Tibial artery (tissue), 4 donors: ENCODE results near the gene VAV2.
A peak's percentile ranks its signal among the peaks of the same experiment; 100 is the strongest.

Experiments
- DNase-seq, 2 donors: peaks; one replicate each; pipeline ENCODE4 v3.0.0-alpha.2; 2019
- H3K27ac ChIP-seq, 2 donors: fragments of 200-600 bp; sonication (generic) in 1 of 2; 1 replicate in 1 of 2; 2 replicates in 1 of 2; pipeline ENCODE4 v1.5.1; 2018 to 2019; ENCODE audit warnings: mild to moderate bottlenecking in 1 of 2
- H3K27me3 ChIP-seq, 2 donors: fragments of 200-600 bp; sonication (generic) in 1 of 2; one replicate each; pipeline versions ENCODE4 v1.5.1 to v1.6.0; 2016 to 2019
- H3K36me3 ChIP-seq, 3 donors: fragments of 200-600 bp; sonication (generic) in 2 of 3; one replicate each; pipeline ENCODE4 v1.5.1; 2016 to 2019; ENCODE audit warnings: mild to moderate bottlenecking in 2 of 3
- H3K4me1 ChIP-seq, 4 donors: fragments of 200-600 bp; sonication (generic) in 2 of 4; 1 replicate in 3 of 4; 2 replicates in 1 of 4; pipeline ENCODE4 v1.5.1; 2016 to 2019
- H3K4me3 ChIP-seq, 2 donors: fragments of 200-600 bp; sonication (generic) in 1 of 2; 1 replicate in 1 of 2; 2 replicates in 1 of 2; pipeline ENCODE4 v1.5.1; 2018 to 2019; ENCODE audit warnings: mild to moderate bottlenecking in 2 of 2
- H3K9me3 ChIP-seq, 3 donors: fragments of 200-600 bp; sonication (generic) in 1 of 3; one replicate each; pipeline ENCODE4 v1.5.1; 2016 to 2019
- CTCF ChIP-seq, 2 experiments: fragments of 200-600 bp in 1 of 2; fragments of 450-650 bp in 1 of 2; IDR thresholded peaks; one replicate each; pipeline ENCODE4 v1.5.1; 2017 to 2019; ENCODE audit warnings: antibody characterized with exemption in 2 of 2, mild to moderate bottlenecking in 1 of 2, moderate library complexity in 1 of 2
- intact Hi-C: fragments of 100-400 bp; cut with DNase I; formaldehyde crosslinking; loops from one replicate; pipeline ENCODE4 v1.15.0; 2023; ENCODE audit warnings: low total_unique reads

VAV2 gene

DNA sequence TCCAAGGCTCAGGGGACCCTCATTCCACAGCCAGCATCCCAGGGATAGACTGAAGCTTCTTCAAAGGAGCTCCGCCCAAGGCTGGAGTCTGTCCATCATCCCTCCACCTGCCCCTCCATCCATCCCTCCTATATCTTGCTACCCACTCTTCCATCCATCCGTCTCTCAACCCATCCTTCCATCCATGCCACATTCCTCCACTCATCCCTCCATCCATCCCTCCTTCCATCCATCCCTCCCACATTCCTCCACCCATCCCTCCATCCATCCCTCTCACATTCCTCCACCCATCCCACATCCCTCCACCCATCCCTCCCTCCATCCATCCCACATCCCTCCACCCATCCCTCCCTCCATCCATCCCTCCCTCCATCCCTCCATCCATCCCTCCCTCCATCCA, 5.5 kb upstream of the VAV2 start:
- Histone ChIP-seq H3K27me3 (peaks cover 0 to 19% of the 10 kb centered on the region in 2 donors), H3K4me3 (no peak overlapping the region), H3K27ac (no peak overlapping the region), H3K4me1 (peaks cover 7 to 14% (median 12%) of the 10 kb centered on the region in 4 donors), H3K9me3 (no peaks in the 10 kb centered on the region), H3K36me3 (no peaks in the 10 kb centered on the region)
- no peak for DNase-seq
- TF ChIP-seq CTCF (IDR thresholded peaks at IDR 0.05): no peak
- intact Hi-C loops: no loop called here

DNA sequence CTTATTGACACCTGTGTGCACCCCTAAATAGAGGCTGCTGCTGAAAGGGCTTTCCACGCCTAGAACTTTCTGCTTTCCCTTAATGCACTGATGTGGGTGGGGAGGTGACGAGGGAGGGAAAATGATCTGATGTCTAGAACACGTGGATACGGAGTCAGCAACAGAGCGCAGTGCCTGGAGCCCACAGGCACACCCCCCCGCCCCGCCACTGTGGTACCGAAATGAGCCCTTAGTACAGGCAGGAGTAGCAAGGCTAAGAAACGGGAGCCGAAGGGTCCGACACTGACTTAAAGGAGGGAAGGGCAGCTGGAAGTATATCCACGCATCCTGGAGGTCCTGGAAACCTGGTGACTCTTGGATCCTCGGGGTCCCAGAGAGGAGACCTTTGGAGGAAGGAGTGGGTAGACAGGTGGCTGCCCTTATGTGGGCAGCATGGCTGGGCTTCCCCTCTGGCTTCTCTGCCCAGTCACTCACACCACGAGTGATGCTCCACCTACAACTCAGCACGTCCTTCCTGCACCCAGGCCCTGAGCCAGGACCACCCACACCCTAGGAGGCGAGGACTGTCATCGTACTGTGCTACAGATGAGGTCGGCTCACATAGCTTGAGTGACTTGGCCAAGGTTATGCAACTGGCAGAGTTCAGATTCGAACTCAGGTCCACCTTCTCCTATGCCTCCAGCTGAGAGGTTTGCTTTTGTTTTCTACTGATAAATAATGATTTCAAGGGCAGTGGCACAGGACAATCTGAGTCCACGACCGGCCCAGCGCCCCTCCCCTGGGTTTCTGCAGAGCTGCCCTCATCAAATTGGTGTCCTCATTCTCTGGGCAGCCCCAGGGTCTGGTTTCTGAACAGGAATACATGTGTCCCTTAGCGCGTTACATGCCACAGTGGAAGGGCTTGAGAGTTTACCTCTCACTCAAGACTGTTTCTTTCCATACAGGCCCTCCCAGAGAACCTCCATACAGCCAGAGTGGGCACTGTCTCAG, 4.7 kb upstream of the VAV2 start:
- Histone ChIP-seq H3K27me3 (peaks cover 0 to 18% of the 10 kb centered on the region in 2 donors), H3K4me3 (no peak overlapping the region), H3K9me3 (no peaks in the 10 kb centered on the region), H3K36me3 (no peaks in the 10 kb centered on the region), H3K4me1 (peaks cover 7 to 15% (median 13%) of the 10 kb centered on the region in 4 donors), H3K27ac (no peak overlapping the region)
- no peak for TF ChIP-seq CTCF (IDR thresholded peaks at IDR 0.05)
- no peak for DNase-seq
- intact Hi-C loops: no loop called here

DNA sequence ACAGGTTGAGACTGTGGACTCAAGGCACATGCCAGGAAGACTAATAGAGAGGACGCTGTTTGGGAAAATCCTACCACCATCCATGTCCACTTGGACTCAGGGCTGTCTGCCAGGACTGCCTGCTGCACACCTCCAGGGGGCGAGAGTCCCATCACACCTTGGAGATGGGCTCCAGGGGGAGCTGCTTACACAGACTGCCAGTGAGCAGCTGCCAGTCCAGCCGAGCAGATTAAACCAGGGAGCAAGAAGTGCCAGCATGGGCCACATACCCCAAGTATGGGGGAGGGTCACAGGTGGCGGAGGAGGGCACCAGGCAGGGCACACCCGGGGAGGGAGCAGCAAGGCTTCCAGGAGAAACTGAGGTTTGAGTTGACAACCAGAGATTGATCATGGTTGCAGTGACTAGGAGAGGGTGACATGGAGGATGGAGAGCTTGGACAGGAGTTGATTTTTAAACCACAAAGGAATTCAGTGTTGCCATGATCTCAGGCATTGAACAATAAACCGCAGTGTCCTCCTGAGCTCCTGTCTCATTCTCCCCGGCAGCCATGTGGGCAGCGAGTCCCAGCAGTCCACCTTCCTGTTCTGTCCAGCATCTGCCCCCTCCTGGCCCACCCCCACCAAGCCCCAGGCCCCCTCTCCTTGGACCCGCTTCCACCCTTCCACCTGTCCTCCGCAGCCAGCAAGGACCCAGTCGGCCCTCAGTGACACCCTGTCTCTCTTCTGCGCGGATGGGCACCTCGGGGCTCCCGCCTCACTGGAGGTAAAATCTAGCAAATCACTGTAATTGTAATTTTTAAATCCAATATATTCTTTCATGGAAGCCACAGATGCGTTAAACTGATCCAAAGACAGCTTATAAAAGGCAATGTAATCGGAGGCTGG, 3.1 kb upstream of the VAV2 start:
- intact Hi-C loops: loop anchor here (2.0 kb wide), 1 partner anchor 202 kb away; no protein-coding TSS in a partner anchor
- no peak for DNase-seq
- Histone ChIP-seq H3K27me3 (peaks cover 0 to 18% of the 10 kb centered on the region in 2 donors), H3K36me3 (no peaks in the 10 kb centered on the region), H3K9me3 (no peaks in the 10 kb centered on the region), H3K4me3 (no peak overlapping the region), H3K4me1 (peaks cover 7 to 31% (median 27%) of the 10 kb centered on the region in 4 donors), H3K27ac (no peak overlapping the region)
- no peak for TF ChIP-seq CTCF (IDR thresholded peaks at IDR 0.05)

- Histone ChIP-seq H3K36me3 (no peaks in the 10 kb centered on the region), H3K4me1 (peaks cover 7 to 36% (median 28%) of the 10 kb centered on the region in 4 donors), H3K4me3 (no peak overlapping the region), H3K27ac (no peak overlapping the region), H3K27me3 (peaks cover 0 to 18% of the 10 kb centered on the region in 2 donors), H3K9me3 (no peaks in the 10 kb centered on the region)
- peak; percentile 97 to 98 for TF ChIP-seq CTCF (IDR thresholded peaks at IDR 0.05)
- intact Hi-C loops: loop anchor here (2.0 kb wide), 1 partner anchor 202 kb away; no protein-coding TSS in a partner anchor
- DNase-seq: peak; percentile 61 to 84
Observed at GRCh38 chr9:133994353-133995011, 2.4 kb upstream of the VAV2 start.
